ENCODE results near the gene LHFPL2. TPM values are rescaled to one million over a fixed set of nuclear protein-coding genes. Genes with fewer than 3 reads are reported as not detected.

Gene LHFPL2
- polyA plus RNA-seq, 1 of the 3 experiments (the other 2 are of a cell fraction), result 10.4 TPM

- TF ChIP-seq REST (IDR thresholded peaks at IDR 0.05; ENCODE audit: low read depth, low read length) (no peak), MAX (IDR thresholded peaks at IDR 0.05; ENCODE audit: low read depth) (no peak), SMC3 (IDR thresholded peaks at IDR 0.05; ENCODE audit: low read depth, low read length) (no peak), RCOR1 (IDR thresholded peaks at IDR 0.05; ENCODE audit: low read length) (no peak), NRF1 (IDR thresholded peaks at IDR 0.05; ENCODE audit: low read depth, low read length) (no peak), RFX5 (IDR thresholded peaks at IDR 0.05; ENCODE audit: low read length) (no peak), GATA2 (CRISPR knock-in tag; IDR thresholded peaks at IDR 0.05) (no peak), MXI1 (IDR thresholded peaks at IDR 0.05; ENCODE audit: low read depth, low read length) (no peak)
These were observed 2.0 kb upstream of the LHFPL2 start (continued) for GRCh38 chr5:78650531-78650930.

- Histone ChIP-seq H3K36me3 (replicated peaks in 1 of 2; ENCODE audit: control insufficient read depth in 1 of 2, insufficient read depth in 2 of 2, low read length in 1 of 2) (peaks cover 5% of the 10 kb centered on the region in 2 experiments), H3K9me3 (no peaks in the 10 kb centered on the region), H3K4me3 (ENCODE audit: low read depth in 2 of 2, low read length in 1 of 2) (no peak overlapping the region), H3K4me2 (peak overlapping the region; percentile 92; the same call in 1 of the 2 replicates), H3K9me2 (no peaks in the 10 kb centered on the region), H3K27ac (ENCODE audit: low read depth in 2 of 2, low read length in 1 of 2) (peak overlapping the region in 1 of 2 experiments; percentile 92; a peak in 2 of 4 replicates), H4K20me1 (ENCODE audit: insufficient read depth) (no peaks in the 10 kb centered on the region), H3F3A (replicated peaks; ENCODE audit: insufficient read depth) (peaks cover 11% of the 10 kb centered on the region), H3K79me2 (ENCODE audit: insufficient read depth) (peaks cover 31% of the 10 kb centered on the region), H3K9ac (peak overlapping the region; percentile 9; the same call in 1 of the 2 replicates), H3K27me3 (ENCODE audit: insufficient read depth) (no peaks in the 10 kb centered on the region), H3K4me1 (ENCODE audit: control insufficient read depth in 1 of 2, insufficient read depth in 2 of 2, low read depth in 1 of 2, low read length in 1 of 2) (peaks cover 11 to 22% of the 10 kb centered on the region in 2 experiments), H2AFZ (ENCODE audit: low read depth) (no peak overlapping the region; the same call in 1 of the 2 replicates)
- no peak for TF ChIP-seq MXI1 (IDR thresholded peaks at IDR 0.05; ENCODE audit: low read depth, low read length)
- TF ChIP-seq ELF1 (IDR thresholded peaks at IDR 0.05), result no peak
- no peak for TF ChIP-seq EZH2phosphoT487 (IDR thresholded peaks at IDR 0.05; ENCODE audit: borderline replicate concordance, low read depth)
- no peak for TF ChIP-seq FOXM1 (IDR thresholded peaks at IDR 0.05; ENCODE audit: low read depth)
- no peak for TF ChIP-seq CHD2 (IDR thresholded peaks at IDR 0.05; ENCODE audit: low read length, partially characterized antibody)
- DNase-seq, result no peak
- 95% methylated on average over 10 of the region's 10 CpGs for WGBS (ENCODE audit: low lambda C conversion rate)
- CTCF ChIA-PET, result interaction anchor here (0.6 to 2.1 kb wide), 3 partner anchors 9 to 265 kb away, joined by 3 to 6 read pairs (median 3); no protein-coding TSS in a partner anchor
- POLR2A ChIA-PET, result interaction anchor here (1.5 kb wide), 1 partner anchor 159 kb away, joined by 3 read pairs; no protein-coding TSS in a partner anchor
These were observed 1.4 kb upstream of the LHFPL2 start for GRCh38 chr5:78649861-78650496.
